HPDE6-E6E7 (cell line): ENCODE measurements around the gene C16orf95.
"Not testable (repeated sequence)": the region's sequence is repeated elsewhere in the genome, so short reads cannot be mapped to it uniquely, and the experiment has no call there.

Experiments used
- DNase-seq: peaks from one replicate; pipeline ENCODE4 v3.0.0; 2011; ENCODE audit warnings: missing footprints; ENCODE audit errors: extremely low spot score

The C16orf95 gene

DNA sequence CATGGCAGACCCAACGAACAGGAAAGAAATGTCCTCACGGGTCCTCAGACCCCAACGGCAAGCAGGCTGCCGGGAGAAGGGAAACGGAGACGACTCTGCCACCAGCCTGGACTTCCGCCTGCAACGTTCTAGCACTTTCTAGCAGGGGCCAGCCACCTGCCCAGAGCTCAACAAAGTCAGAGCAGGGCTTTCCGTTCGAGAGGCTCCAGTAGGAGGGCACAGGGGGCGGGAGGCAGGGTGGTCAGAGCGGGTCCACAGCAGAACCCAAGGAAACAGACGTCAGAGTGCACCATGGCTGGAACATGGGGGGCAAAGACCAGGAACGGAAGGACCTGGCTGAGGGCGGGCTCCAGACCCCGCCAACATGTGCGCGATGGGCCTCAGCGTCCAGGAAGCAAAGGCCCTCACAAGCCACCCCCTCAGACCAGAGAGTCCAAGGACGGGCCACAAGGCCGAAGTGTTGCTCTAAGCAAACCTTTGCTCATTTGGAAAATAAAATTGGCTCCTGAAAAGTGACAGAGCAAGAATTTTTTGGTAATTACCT, 29.4 kb upstream of the C16orf95 start:
- no peak for DNase-seq

GRCh38 chr16:87345726-87346424, 28.7 kb upstream of the C16orf95 start:
- DNase-seq: no peak

GRCh38 chr16:87344931-87345631, 27.9 kb upstream of the C16orf95 start:
- DNase-seq: no peak

DNA sequence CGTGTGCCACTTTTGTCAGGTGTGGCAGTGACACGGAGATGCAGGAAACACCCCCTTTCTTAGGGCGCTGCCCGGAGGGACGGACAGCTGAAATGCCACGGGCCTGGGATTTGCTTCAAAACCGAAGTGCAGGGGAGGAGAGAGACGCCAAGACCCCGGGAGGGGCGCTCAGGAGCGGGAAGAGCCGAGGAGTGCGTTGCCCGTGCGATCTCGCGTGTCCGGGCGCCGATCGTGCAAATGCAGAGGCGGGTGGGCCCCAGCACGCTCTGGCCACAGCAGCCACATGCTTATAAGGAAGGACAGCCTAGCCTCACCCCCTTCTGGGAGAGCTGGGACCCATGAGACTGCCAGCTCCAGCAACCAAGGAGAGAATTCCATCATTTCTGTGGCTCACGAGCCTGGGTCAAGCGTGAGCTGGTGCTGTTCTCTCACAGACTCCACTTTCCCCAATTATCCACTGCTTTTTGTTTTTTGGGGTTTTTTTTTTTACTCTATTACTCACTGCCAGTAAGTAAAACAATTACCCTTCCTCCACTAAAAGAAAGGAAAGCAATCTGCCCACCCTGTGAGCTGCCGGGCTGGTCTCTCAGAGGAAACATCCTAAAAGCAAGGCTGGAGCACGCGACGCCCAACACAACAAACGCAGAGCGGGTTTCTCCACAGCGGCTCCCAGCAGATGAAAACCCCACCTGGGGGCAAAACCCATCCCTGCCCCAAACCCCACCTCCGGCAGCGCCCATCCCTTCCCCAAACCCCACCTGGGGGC, 27.2 kb upstream of the C16orf95 start:
- DNase-seq: no peak

DNA sequence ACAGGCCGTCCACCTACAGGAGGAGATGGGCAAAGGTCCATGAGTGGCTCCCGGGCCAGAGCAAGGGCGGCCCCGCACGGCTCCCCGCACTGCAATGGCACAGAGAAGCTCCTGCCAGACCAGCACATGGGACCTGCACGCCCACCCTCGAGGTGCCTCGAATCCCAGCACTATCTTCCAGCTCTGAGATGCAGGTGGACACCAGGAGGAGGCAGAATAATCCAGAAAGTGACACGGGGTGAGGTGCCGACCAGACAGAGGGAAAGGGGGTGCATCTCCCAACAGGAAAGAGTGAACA, 26.5 kb upstream of the C16orf95 start:
- DNase-seq: no peak

- DNase-seq: no peak
Measured at GRCh38 chr16:87342978-87343752, 26.0 kb upstream of the C16orf95 start.

DNA sequence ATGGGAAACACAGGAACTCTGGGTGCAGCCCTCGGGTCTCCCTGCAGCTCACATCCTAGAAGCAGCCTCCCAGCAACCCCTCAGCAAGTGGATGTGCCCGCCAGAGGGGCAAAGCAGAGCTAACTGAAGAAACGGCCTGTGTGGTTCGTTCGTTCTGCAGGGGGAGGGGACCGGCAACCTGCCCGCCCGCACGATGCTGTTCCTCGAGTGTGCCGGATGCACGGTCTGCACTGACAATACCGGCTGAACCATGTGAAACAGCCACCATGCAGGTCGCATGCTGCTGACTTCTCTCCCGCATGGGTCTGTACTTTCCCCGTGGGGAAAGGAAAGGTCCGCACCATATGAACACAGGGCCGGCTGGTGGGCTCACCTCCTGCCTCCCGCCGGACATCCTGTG, 25.3 kb upstream of the C16orf95 start:
- no peak for DNase-seq

DNA sequence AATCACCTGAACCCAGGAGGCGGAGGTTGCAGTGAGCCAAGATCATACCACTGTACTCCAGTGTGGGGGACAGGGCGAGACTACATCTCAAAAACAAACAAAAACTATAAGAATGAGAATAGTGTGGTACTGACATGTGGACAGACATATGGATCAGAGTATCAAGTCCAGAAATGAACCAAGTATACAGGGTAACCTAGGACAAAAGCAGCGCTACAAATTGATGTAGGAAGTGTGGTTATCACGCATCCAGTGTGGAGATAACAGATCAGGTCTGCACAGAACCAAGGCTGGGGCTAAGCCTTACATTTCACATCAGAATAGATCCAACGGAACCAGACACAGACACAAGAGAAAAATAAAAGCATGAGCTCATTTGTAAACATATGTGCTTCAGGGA, 23.0 kb upstream of the C16orf95 start:
- DNase-seq: no peak

DNA sequence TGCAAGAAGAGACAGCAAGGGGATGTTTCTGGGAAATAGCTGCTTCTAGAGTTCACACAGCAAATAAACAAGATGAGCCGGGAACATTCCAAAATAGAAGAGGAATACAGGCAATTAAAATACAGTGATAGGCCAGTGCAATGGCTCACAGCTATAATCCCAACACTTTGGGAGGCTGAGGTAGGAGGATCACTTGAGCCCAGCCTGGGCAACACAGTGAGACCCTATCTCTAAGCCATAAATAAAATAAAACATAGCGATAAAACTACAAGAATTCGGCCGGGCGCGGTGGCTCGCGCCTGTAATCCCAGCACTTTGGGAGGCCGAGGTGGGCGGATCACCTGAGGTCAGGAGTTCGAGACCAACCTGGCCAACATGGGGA, 22.5 kb upstream of the C16orf95 start:
- not testable (repeated sequence) for DNase-seq

GRCh38 chr16:87339086-87339723, 22.0 kb upstream of the C16orf95 start:
- DNase-seq: no peak

- no peak for DNase-seq
Measured at GRCh38 chr16:87338155-87338765, 21.1 kb upstream of the C16orf95 start.

DNA sequence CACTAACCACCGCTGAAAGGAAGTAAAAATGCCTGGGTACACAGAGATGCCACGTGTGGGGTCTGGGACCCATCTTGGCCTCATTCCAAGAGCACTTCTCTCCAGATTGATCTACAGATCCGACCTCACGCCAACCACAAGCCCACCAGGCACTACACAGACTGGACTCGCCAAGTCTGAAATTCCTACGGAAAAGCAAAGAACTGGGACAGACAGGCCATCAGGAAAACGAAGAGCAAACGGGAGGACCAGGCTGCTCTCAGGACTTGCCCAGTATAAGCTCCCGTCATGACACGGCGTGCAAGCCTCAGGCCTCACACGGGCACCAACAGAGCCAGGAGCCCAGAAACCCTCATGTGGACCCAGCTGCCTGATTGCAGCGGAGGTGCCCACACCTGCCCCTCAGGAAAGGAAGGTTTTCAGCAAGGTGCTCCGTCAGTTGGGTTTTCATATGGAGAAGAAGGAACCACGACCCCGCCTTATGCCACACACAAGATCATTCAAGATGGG, 20.1 kb upstream of the C16orf95 start:
- DNase-seq: no peak

- DNase-seq: no peak
Measured at GRCh38 chr16:87336434-87337240, 19.4 kb upstream of the C16orf95 start.

GRCh38 chr16:87335625-87336433, 18.6 kb upstream of the C16orf95 start:
- no peak for DNase-seq

GRCh38 chr16:87334651-87335624, 17.7 kb upstream of the C16orf95 start:
- no peak for DNase-seq

DNA sequence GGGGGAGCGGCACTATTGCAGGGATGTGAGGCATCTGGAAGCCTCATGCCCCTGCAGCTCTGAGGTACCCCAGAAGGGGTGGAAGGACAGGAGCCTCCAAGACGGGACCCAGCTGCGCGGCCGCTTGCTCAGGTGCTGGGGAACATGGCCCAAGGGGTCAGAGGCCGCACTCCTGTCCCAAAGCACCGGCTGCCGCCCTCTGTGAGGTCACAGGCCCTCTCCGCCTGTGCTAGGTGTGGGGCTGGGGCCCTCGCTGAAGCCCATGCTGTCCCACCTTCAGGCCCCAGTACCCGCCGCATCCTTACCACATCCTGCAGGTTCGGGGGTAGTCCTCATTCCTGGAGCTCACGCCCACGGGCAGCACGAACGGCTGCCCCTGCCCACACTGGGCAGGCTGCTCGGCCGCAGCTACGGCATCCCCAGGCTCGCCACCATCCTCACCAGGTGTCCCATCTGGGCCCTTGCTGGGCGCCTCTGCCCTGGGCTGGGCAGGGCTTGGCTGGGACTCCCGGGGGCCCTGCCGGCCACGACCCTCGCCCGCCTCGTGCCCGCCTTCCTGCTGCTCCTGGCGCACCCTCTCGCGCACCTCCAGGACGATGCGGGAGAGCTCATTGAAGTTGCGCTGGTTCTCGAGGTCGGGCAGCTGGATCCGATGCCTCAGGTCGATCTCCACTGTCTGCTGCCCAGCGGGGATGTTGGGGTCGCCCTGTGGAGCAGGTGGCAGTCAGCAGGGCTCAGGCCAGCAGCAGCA, 16.6 kb upstream of the C16orf95 start:
- DNase-seq: no peak

- DNase-seq: no peak
Measured at GRCh38 chr16:87333101-87333500, 15.9 kb upstream of the C16orf95 start.
